ENCODE data around the gene HKDC1.

- no peak for TF ChIP-seq CTCF (tag by site-specific recombination; IDR thresholded peaks at IDR 0.05)
- no peak for TF ChIP-seq ZFP3 (tag by site-specific recombination; IDR thresholded peaks at IDR 0.05; ENCODE audit: low read depth)
- no peak for TF ChIP-seq SCRT1 (tag by site-specific recombination; IDR thresholded peaks at IDR 0.05; ENCODE audit: borderline replicate concordance)
- no peak for TF ChIP-seq YY1 (tag by site-specific recombination; IDR thresholded peaks at IDR 0.05)
These were observed 33.0 kb downstream of the HKDC1 start for GRCh38 chr10:69253171-69253570.
